Right lobe of liver (tissue), 4 donors: ENCODE results near the gene M1AP.

ENCODE experiments used
- CTCF ChIP-seq, 4 donors: fragments of 200-600 bp in 3 of 4; fragments of 450-650 bp in 1 of 4; IDR thresholded peaks; one replicate each; pipeline versions ENCODE4 v1.5.1 to v1.8.0; 2016 to 2022; ENCODE audit warnings: antibody characterized with exemption in 4 of 4, mild to moderate bottlenecking in 2 of 4
- POLR2A ChIP-seq: fragments of 450-650 bp; IDR thresholded peaks from one replicate; pipeline ENCODE4 v1.6.1; 2017; ENCODE audit warnings: antibody characterized with exemption, mild to moderate bottlenecking
- donor health status: DM: no; HTN: no; CAD: no.
- donor health status: DM: no; HTN: no; CAD: no.
- donor health status: DM: no; HTN: yes; CAD: no.

- TF ChIP-seq CTCF (IDR thresholded peaks at IDR 0.05) (no peak), POLR2A (no peak)
These were observed 117.6 kb downstream of the M1AP start for GRCh38 chr2:74530239-74531187.
